ENCODE data around the gene KRTAP10-12. TPM values are rescaled to one million over a fixed set of nuclear protein-coding genes. Genes with fewer than 3 reads are reported as not detected.
"Not testable (repeated sequence)": the region's sequence is repeated elsewhere in the genome, so short reads cannot be mapped to it uniquely, and the experiment has no call there.

The KRTAP10-12 gene
- polyA plus RNA-seq, 3 donors: not detected

DNA sequence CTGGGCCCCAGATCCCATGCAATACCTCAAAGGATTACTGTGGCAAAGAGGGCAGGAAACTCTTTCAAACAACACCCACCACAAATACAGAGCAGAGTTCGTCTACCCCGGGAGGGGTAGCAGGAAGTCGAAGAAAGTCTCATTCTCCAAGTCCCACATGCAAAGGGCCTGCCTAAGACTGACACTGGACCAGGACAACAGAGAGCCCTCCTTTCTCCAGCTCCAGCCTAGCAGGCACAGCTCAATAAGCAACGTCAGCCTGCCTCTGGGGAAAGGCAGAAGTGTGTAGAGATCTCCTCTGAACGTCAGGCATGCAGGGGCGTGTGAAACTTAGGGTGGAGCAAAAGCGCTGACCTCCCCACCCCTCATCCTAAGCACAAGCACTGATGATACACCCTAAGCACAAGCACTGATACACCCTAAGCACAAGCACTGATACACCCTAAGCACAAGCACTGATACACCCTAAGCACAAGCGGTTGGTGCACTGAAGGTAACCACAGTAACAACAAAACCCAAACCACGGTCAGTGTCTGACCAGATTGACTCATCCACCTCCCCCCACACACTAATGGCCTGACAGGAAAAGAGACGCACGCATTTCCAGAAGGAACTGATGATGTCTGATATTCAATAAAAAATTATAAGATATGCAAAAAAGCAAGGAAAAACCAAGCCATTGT is 37.9 kb upstream of the KRTAP10-12 start:
- H3K36me3 ChIP-seq (replicated peaks in 1 of 2; ENCODE audit: control insufficient read depth in 1 of 2, insufficient read depth in 2 of 2, low read length in 2 of 2): no peaks in the 10 kb centered on the region
- 35% methylated on average over 3 of the region's 11 CpGs for WGBS (ENCODE audit: insufficient coverage)
- Mint-ChIP-seq H3K9me3 (peaks cover 25 to 55% (median 41%) of the 10 kb centered on the region in 7 donors), H3K4me1 (no peaks in the 10 kb centered on the region), H3K36me3 (no peaks in the 10 kb centered on the region), H3K27ac (peak overlapping the region in 2 of 7 donors; percentile 14 to 36), H3K4me3 (no peak overlapping the region), H3K27me3 (ENCODE audit: low read depth in 3 of 3) (peaks cover 8 to 11% (median 10%) of the 10 kb centered on the region in 3 donors)
- no peak overlapping the region for H3K4me2 ChIP-seq (replicated peaks; ENCODE audit: extremely low read depth, low read length, poor library complexity, severe bottlenecking)
- TF ChIP-seq, protein P1, sequence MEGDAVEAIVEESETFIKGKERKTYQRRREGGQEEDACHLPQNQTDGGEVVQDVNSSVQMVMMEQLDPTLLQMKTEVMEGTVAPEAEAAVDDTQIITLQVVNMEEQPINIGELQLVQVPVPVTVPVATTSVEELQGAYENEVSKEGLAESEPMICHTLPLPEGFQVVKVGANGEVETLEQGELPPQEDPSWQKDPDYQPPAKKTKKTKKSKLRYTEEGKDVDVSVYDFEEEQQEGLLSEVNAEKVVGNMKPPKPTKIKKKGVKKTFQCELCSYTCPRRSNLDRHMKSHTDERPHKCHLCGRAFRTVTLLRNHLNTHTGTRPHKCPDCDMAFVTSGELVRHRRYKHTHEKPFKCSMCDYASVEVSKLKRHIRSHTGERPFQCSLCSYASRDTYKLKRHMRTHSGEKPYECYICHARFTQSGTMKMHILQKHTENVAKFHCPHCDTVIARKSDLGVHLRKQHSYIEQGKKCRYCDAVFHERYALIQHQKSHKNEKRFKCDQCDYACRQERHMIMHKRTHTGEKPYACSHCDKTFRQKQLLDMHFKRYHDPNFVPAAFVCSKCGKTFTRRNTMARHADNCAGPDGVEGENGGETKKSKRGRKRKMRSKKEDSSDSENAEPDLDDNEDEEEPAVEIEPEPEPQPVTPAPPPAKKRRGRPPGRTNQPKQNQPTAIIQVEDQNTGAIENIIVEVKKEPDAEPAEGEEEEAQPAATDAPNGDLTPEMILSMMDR (IDR thresholded peaks at IDR 0.05): no peak
- H4K20me1 ChIP-seq (ENCODE audit: insufficient read depth, low read length): no peaks in the 10 kb centered on the region
- H3K9ac ChIP-seq (ENCODE audit: insufficient read depth, low read length, poor library complexity, severe bottlenecking): no peak overlapping the region
- H3K79me2 ChIP-seq (ENCODE audit: insufficient read depth, low read length): no peaks in the 10 kb centered on the region
- H3K27ac ChIP-seq (ENCODE audit: low read depth in 1 of 2, low read length in 2 of 2): no peak overlapping the region
- intact Hi-C loops (cut with micrococcal nuclease): no loop called here
- no peaks in the 10 kb centered on the region for H3K27me3 ChIP-seq (ENCODE audit: control insufficient read depth in 2 of 2, insufficient read depth in 2 of 2, low read length in 2 of 2)
- H3K9me3 ChIP-seq (replicated peaks in 1 of 2; ENCODE audit: control insufficient read depth in 1 of 2, insufficient read depth in 1 of 2, low read length in 2 of 2): peaks cover 16 to 46% of the 10 kb centered on the region in 2 donors
- no peak for DNase-seq
- H3K4me1 ChIP-seq (ENCODE audit: control insufficient read depth in 1 of 2, insufficient read depth in 2 of 2, low read length in 2 of 2): no peaks in the 10 kb centered on the region
- H3K4me3 ChIP-seq (replicated peaks in 1 of 3; ENCODE audit: low read depth in 2 of 3, low read length in 3 of 3): no peak overlapping the region
- H2AFZ ChIP-seq (ENCODE audit: insufficient read depth, low read depth, low read length, poor library complexity, severe bottlenecking): no peak overlapping the region

DNA sequence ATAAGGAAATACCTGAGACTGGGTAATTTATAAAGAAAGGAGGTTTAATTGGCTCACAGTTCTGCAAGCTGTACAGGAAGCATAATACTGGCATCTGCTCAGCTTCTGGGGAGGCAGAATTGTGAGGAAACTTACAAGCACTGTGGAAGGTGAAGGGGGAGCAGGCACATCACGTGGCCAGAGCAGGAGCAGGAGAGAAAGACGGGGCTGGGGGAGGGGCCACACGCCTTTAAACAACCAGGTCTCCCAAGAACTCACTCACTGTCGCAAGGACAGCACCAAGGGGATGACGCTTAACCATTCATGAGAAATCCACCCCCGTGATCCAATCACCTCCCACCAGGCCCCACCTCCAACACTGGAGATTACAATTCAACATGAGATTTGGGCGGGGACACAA is 35.4 kb upstream of the KRTAP10-12 start:
- H3K4me3 Mint-ChIP-seq; H3K79me2 ChIP-seq (ENCODE audit: insufficient read depth, low read length); H3K9ac ChIP-seq (ENCODE audit: insufficient read depth, low read length, poor library complexity, severe bottlenecking); H3K36me3 ChIP-seq (replicated peaks in 1 of 2; ENCODE audit: control insufficient read depth in 1 of 2, insufficient read depth in 2 of 2, low read length in 2 of 2); H3K27ac Mint-ChIP-seq; H3K36me3 Mint-ChIP-seq; H2AFZ ChIP-seq (ENCODE audit: insufficient read depth, low read depth, low read length, poor library complexity, severe bottlenecking); H3K4me2 ChIP-seq (replicated peaks; ENCODE audit: extremely low read depth, low read length, poor library complexity, severe bottlenecking); H3K4me1 ChIP-seq (ENCODE audit: control insufficient read depth in 1 of 2, insufficient read depth in 2 of 2, low read length in 2 of 2); H4K20me1 ChIP-seq (ENCODE audit: insufficient read depth, low read length); H3K27me3 ChIP-seq (ENCODE audit: control insufficient read depth in 2 of 2, insufficient read depth in 2 of 2, low read length in 2 of 2); H3K4me1 Mint-ChIP-seq; H3K27ac ChIP-seq (ENCODE audit: low read depth in 1 of 2, low read length in 2 of 2); intact Hi-C loops (cut with micrococcal nuclease); DNase-seq; H3K4me3 ChIP-seq (replicated peaks in 1 of 3; ENCODE audit: low read depth in 2 of 3, low read length in 3 of 3): not testable (repeated sequence)
- H3K9me3 ChIP-seq (replicated peaks in 1 of 2; ENCODE audit: control insufficient read depth in 1 of 2, insufficient read depth in 1 of 2, low read length in 2 of 2): peaks cover 16 to 31% of the 10 kb centered on the region in 2 donors
- 33% methylated on average over 1 of the region's 7 CpGs for WGBS (ENCODE audit: insufficient coverage)
- peaks cover 16 to 45% (median 34%) of the 10 kb centered on the region in 7 donors for H3K9me3 Mint-ChIP-seq
- H3K27me3 Mint-ChIP-seq (ENCODE audit: low read depth in 3 of 3): peaks cover 9 to 14% (median 10%) of the 10 kb centered on the region in 3 donors

Data from CD14-positive monocyte (primary cell).